BLaER1 (cell line): Measurements from ENCODE around the gene MAP7.
A peak's percentile ranks its signal among the peaks of the same experiment; 100 is the strongest.

ENCODE experiments used
- H3K27ac ChIP-seq: shearing (Covaris generic); formaldehyde crosslinking; 2 replicates; pipeline ENCODE4 v1.8.1; 2022
- H3K27me3 ChIP-seq: shearing (Covaris generic); formaldehyde crosslinking; 2 replicates; pipeline ENCODE4 v1.8.1; 2022
- H3K36me3 ChIP-seq: shearing (Covaris generic); formaldehyde crosslinking; 2 replicates; pipeline ENCODE4 v1.8.1; 2022
- H3K4me1 ChIP-seq: shearing (Covaris generic); formaldehyde crosslinking; 2 replicates; pipeline ENCODE4 v1.8.1; 2022
- H3K4me2 ChIP-seq: shearing (Covaris generic); formaldehyde crosslinking; 2 replicates; pipeline ENCODE4 v1.8.1; 2022
- H3K4me3 ChIP-seq: shearing (Covaris generic); formaldehyde crosslinking; 2 replicates; pipeline ENCODE4 v1.8.1; 2022
- H3K9ac ChIP-seq: shearing (Covaris generic); formaldehyde crosslinking; 2 replicates; pipeline ENCODE4 v1.8.1; 2022
- H3K9me3 ChIP-seq: shearing (Covaris generic); formaldehyde crosslinking; 2 replicates; pipeline ENCODE4 v1.8.1; 2022
- H4K20me1 ChIP-seq: shearing (Covaris generic); formaldehyde crosslinking; 2 replicates; pipeline ENCODE4 v1.8.1; 2022
- Cebpa-rat ChIP-seq: shearing (Covaris generic); IDR thresholded peaks from 2 replicates; pipeline ENCODE4 v1.8.1; 2022

Gene MAP7

DNA sequence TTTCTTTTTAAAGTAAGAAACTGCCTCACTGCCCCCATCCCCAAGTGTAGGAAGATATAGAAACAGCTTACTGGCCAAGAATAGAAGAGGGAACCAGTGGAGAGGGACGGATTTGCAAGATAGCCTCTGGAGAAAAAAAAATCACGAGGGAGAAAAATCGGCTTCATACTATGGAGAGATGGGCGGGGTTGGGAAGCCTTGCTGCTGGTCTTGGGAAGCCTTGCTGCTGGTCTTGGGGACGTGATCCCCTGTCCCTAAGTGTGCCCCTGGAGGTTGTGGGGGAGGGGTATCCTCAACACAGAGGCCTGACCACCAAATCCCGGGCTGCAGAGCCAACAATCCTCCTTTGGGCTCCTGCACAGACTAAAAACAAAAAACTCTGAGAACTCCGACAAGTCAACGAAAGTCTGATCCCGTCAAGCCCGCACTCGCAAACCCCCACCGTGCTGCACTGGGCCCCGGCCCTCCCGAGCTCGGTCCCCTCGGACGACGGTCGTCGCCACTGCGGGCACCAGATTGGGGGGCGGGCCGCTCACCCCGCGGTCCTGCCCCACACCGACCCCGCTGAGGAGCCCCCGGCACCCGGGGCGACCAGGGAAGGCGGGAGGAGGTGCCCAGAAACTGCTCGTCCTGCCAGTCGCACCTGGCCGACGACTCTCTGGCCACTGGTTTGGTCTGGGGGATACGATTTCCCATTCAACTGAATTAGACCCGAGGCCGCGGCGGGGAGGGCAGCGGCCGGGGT, 750 bp downstream of the MAP7 start:
- Histone ChIP-seq H3K4me1 (peaks cover 18% of the 10 kb centered on the region), H4K20me1 (peaks cover 31% of the 10 kb centered on the region), H3K9me3 (no peaks in the 10 kb centered on the region; the same call in 1 of the 2 replicates), H3K27me3 (peaks cover 51% of the 10 kb centered on the region), H3K4me3 (peak overlapping the region; percentile 71), H3K9ac (no peak overlapping the region), H3K27ac (no peak overlapping the region), H3K4me2 (peak overlapping the region; percentile 93), H3K36me3 (no peaks in the 10 kb centered on the region)
- TF ChIP-seq Cebpa-rat: no peak

DNA sequence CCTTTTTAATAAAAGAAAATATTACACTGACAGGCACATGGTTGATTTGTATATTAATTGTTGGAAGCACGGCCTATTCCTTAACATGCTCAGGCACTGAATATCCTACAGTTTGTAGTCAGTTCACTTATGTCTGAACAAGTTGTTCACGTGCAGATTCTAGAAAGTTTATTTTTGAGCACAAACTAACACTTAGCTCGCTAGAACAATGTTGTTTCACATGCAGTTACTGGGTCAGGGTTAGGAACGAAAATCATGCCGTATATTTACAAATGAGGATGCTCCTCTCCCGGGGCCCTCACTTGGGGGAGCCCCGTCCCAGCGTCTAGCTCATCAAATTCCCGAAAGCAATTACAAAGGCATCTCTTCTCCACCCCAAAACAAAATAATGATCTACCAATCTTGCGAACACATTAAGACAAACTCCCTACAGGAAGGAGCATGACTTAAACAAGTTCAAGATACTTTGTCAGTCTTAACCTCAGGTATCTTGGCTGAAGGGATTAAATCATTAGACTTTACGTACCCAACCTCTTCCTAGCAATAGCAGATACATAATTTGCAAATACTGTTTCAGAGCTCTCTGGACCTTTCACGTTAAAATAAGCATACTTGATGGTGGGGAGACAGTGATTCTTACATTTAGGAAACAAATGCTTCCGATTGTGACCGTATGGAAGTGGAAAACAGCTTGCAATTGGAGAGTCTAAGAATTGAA, 1.5 kb downstream of the MAP7 start:
- Histone ChIP-seq H3K36me3 (no peaks in the 10 kb centered on the region), H3K4me1 (peaks cover 18% of the 10 kb centered on the region), H3K4me2 (no peak overlapping the region), H3K27me3 (peaks cover 51% of the 10 kb centered on the region), H3K4me3 (no peak overlapping the region), H3K9me3 (no peaks in the 10 kb centered on the region; the same call in 1 of the 2 replicates), H3K27ac (no peak overlapping the region), H4K20me1 (peaks cover 31% of the 10 kb centered on the region), H3K9ac (no peak overlapping the region)
- TF ChIP-seq Cebpa-rat: no peak

GRCh38 chr6:136547871-136548270, 2.4 kb downstream of the MAP7 start:
- Histone ChIP-seq H3K9me3 (no peaks in the 10 kb centered on the region; the same call in 1 of the 2 replicates), H3K4me3 (no peak overlapping the region), H3K27ac (no peak overlapping the region), H3K36me3 (no peaks in the 10 kb centered on the region), H3K27me3 (peaks cover 48% of the 10 kb centered on the region), H4K20me1 (peaks cover 31% of the 10 kb centered on the region), H3K4me1 (peaks cover 18% of the 10 kb centered on the region), H3K9ac (no peak overlapping the region), H3K4me2 (no peak overlapping the region)
- TF ChIP-seq Cebpa-rat: no peak

DNA sequence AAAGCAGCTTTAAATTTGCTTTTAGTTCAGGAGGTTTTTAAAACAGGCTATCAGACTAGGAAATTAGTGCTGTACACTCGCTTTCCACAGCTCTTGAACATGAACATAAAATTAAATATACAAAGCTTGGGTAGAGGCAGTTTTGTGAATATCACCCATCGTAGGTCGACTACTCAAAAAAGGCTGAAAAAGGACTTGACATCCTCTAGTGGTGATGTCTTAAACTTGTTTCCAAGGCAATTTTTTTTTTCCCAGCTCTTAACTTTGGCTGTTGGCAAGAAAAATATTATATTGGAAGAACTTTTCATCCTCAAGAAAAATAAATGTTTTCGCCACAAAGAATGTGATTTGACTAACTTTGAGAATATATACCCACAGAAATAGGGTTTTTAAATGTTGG, 2.9 kb downstream of the MAP7 start:
- no peak for TF ChIP-seq Cebpa-rat
- Histone ChIP-seq H3K4me3 (no peak overlapping the region), H3K9me3 (no peaks in the 10 kb centered on the region; the same call in 1 of the 2 replicates), H3K27me3 (peaks cover 43% of the 10 kb centered on the region), H4K20me1 (peaks cover 31% of the 10 kb centered on the region), H3K27ac (no peak overlapping the region), H3K4me2 (no peak overlapping the region), H3K4me1 (peaks cover 18% of the 10 kb centered on the region), H3K9ac (no peak overlapping the region), H3K36me3 (no peaks in the 10 kb centered on the region)

DNA sequence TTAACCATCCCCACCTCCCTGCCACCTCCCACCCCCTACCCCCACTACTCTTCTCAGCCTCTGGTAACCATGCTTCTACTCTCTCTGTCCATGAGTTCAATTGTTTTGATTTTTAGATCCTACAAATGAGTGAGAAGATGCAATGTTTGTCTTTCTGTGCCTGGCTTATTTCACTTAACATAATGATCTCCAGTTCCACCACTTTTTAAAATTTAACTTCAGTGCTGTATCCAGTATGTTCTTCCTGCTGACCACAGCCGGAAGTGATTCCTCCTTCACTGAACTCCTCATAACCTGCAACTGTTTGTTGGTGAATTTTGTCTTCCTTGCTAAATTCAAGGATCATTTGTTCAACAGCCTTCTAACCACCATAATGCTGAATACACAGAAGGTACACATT, 3.9 kb downstream of the MAP7 start:
- no peak overlapping the region for H3K9ac ChIP-seq

DNA sequence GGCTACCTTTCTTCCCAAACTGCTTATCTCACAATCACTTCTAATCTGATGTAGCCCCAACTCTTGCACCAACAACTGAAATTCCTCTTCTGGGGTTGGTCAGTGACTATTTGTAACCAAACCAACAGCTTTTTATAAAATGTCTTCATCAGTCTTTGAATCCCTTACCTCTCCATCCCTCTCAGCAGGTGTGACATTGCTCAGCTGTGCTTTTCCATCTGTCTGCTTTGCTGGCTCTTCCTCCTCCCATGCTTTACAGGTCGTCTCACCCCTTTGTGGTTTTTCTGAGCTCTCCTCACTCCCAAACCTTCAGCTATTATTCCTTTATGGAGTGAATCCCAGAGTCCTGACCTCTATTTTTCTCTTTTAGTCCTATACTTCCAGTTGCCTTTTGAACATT, 5.9 kb downstream of the MAP7 start:
- Histone ChIP-seq H3K27me3 (peaks cover 13% of the 10 kb centered on the region), H3K4me3 (no peak overlapping the region), H3K9ac (no peak overlapping the region), H3K4me2 (no peak overlapping the region), H3K27ac (no peak overlapping the region), H3K36me3 (no peaks in the 10 kb centered on the region), H4K20me1 (peaks cover 11% of the 10 kb centered on the region), H3K9me3 (no peaks in the 10 kb centered on the region), H3K4me1 (0 out of 2 replicates have a peak, but pooled peaks cover under 1% of the 10 kb centered on the region)
- no peak for TF ChIP-seq Cebpa-rat

More for the DNA sequence above, 3.9 kb downstream of the MAP7 start:
- H3K4me1 ChIP-seq: peaks cover 18% of the 10 kb centered on the region
- no peaks in the 10 kb centered on the region for H3K36me3 ChIP-seq
- H3K4me3 ChIP-seq: no peak overlapping the region
- H3K27me3 ChIP-seq: peaks cover 33% of the 10 kb centered on the region
- H3K27ac ChIP-seq: no peak overlapping the region
- no peak for TF ChIP-seq Cebpa-rat
- H4K20me1 ChIP-seq: peaks cover 31% of the 10 kb centered on the region
- no peak overlapping the region for H3K4me2 ChIP-seq
- no peaks in the 10 kb centered on the region; the same call in 1 of the 2 replicates for H3K9me3 ChIP-seq

- Histone ChIP-seq H3K4me2 (no peak overlapping the region), H3K36me3 (no peaks in the 10 kb centered on the region)
Measured at GRCh38 chr6:136541395-136541794, 8.8 kb downstream of the MAP7 start.

DNA sequence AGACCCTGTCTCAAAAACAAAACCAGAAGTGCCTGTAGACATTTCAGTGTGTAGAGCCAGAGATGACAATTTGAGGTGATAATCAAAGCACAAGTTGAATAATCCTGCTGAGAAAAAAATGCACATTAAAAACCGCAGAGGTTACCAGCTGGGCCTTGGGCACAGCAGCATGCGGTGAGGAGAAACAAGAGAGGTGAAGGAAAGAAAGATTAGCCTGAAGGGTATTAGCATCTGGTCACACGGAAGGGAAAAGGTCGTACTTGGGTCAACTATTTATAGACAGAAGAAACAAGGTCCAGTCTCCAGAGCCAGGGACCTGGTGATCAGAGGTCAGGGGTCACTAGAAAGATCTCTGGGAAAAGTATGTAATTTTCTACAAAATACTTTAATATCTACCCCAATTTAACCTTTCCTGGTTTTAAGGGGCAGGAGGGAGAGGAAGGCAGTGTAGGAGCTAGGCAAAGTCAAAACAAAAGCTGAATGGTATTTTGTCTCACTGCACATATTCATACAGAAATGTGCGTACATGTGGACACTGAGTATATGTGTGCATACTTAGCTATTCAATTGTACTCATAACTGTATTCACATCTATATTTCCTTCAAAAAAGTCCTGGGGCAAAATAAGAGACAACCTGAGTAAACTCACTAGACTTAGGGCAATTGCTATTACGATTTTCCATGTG, 10.1 kb downstream of the MAP7 start:
- no peak overlapping the region for H3K27ac ChIP-seq
- no peak overlapping the region for H3K9ac ChIP-seq
- no peaks in the 10 kb centered on the region for H3K36me3 ChIP-seq
- no peaks in the 10 kb centered on the region for H3K27me3 ChIP-seq
- H3K9me3 ChIP-seq: no peaks in the 10 kb centered on the region
- no peaks in the 10 kb centered on the region for H4K20me1 ChIP-seq
- no peaks in the 10 kb centered on the region for H3K4me1 ChIP-seq
- no peak overlapping the region for H3K4me3 ChIP-seq
- no peak for TF ChIP-seq Cebpa-rat
- H3K4me2 ChIP-seq: no peak overlapping the region

More at GRCh38 chr6:136541395-136541794, 8.8 kb downstream of the MAP7 start:
- H4K20me1 ChIP-seq: no peaks in the 10 kb centered on the region
- no peak overlapping the region for H3K4me3 ChIP-seq
- no peak overlapping the region for H3K27ac ChIP-seq
- TF ChIP-seq Cebpa-rat: no peak
- H3K9me3 ChIP-seq: no peaks in the 10 kb centered on the region
- H3K27me3 ChIP-seq: no peaks in the 10 kb centered on the region
- H3K9ac ChIP-seq: no peak overlapping the region
- no peaks in the 10 kb centered on the region for H3K4me1 ChIP-seq

GRCh38 chr6:136538836-136539235, 11.4 kb downstream of the MAP7 start:
- no peaks in the 10 kb centered on the region for H3K4me1 ChIP-seq
- H3K9me3 ChIP-seq: no peaks in the 10 kb centered on the region
- no peak overlapping the region for H3K4me2 ChIP-seq
- no peak overlapping the region for H3K27ac ChIP-seq
- no peak for TF ChIP-seq Cebpa-rat
- no peaks in the 10 kb centered on the region for H4K20me1 ChIP-seq
- H3K36me3 ChIP-seq: no peaks in the 10 kb centered on the region
- H3K9ac ChIP-seq: no peak overlapping the region
- H3K27me3 ChIP-seq: no peaks in the 10 kb centered on the region
- no peak overlapping the region for H3K4me3 ChIP-seq
